ENCODE data around the gene MAB21L4.

DNA sequence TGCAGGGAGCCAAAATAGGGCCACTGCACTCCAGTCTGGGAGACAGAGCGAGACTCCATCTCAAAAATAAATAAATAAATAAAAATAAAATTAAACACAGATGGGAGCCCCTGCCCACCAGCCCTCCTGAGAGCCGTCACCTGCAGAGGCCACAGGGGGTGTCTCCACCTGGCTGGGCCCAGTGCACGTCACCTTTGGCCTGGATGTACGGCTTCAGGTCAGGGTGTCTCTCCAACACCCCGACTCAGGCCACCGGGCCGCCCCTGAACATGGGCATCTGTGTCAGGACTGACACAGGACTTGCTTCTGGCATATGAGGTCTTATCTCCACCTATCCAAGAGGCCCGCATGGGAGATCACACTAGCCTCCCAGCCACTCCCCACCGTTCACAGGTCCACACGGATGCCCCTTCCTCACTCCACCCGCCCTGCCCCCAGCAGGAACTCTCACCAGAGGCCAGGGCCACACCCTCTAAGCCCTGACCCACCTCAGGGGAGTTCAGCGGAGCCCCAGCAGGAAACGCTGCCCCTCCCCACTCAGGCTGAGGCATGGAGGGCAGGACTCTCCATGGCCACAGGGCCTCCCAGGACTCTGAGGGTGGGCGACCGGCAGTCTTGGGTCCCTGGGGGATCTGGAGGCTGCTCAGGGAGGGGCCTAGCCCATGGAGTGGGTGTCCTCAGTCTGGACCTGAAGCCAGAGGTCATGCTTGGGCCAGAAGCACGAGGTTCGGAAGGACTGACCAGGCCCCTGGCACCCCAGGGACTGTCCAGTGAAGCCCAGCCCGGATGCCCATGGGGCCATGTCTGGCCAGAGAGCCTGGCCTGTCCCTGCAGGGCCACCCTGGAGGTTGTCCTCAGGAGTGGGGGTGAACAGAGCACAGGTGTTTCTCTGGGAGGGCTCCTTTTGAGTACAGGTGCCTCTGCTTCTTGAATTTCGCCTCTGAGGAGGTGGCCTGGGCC lies 8.5 kb upstream of the MAB21L4 start:
- TF ChIP-seq, protein P1, sequence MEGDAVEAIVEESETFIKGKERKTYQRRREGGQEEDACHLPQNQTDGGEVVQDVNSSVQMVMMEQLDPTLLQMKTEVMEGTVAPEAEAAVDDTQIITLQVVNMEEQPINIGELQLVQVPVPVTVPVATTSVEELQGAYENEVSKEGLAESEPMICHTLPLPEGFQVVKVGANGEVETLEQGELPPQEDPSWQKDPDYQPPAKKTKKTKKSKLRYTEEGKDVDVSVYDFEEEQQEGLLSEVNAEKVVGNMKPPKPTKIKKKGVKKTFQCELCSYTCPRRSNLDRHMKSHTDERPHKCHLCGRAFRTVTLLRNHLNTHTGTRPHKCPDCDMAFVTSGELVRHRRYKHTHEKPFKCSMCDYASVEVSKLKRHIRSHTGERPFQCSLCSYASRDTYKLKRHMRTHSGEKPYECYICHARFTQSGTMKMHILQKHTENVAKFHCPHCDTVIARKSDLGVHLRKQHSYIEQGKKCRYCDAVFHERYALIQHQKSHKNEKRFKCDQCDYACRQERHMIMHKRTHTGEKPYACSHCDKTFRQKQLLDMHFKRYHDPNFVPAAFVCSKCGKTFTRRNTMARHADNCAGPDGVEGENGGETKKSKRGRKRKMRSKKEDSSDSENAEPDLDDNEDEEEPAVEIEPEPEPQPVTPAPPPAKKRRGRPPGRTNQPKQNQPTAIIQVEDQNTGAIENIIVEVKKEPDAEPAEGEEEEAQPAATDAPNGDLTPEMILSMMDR (IDR thresholded peaks at IDR 0.05) = no peak
- no peak for TF ChIP-seq ZFX (IDR thresholded peaks at IDR 0.05; ENCODE audit: borderline replicate concordance)

Measured in 22Rv1 (cell line).